ENCODE measurements around the gene ECD. TPM values are rescaled to one million over a fixed set of nuclear protein-coding genes. Genes with fewer than 3 reads are reported as not detected.

ECD gene
- polyA plus RNA-seq, 3 donors, result 14.1 to 20.2 (median 16.7) TPM

GRCh38 chr10:73131913-73132686 is 35.7 kb downstream of the ECD start:
- no peak overlapping the region for H3K27ac Mint-ChIP-seq
- no peak overlapping the region for H3K4me3 ChIP-seq (replicated peaks in 1 of 3; ENCODE audit: low read depth in 2 of 3, low read length in 3 of 3)
- TF ChIP-seq CTCF (IDR thresholded peaks at IDR 0.05), result no peak
- WGBS (ENCODE audit: insufficient coverage), result no CpG with 5 or more reads among the region's 2 CpGs
- no peak for DNase-seq
- peaks cover 83 to 88% of the 10 kb centered on the region in 2 donors for H3K36me3 ChIP-seq (replicated peaks in 1 of 2; ENCODE audit: control insufficient read depth in 1 of 2, insufficient read depth in 2 of 2, low read length in 2 of 2)
- H3K4me1 ChIP-seq (ENCODE audit: control insufficient read depth in 1 of 2, insufficient read depth in 2 of 2, low read length in 2 of 2), result no peaks in the 10 kb centered on the region
- H3K27ac ChIP-seq (ENCODE audit: low read depth in 1 of 2, low read length in 2 of 2), result no peak overlapping the region
- no peak overlapping the region for H2AFZ ChIP-seq (ENCODE audit: insufficient read depth, low read depth, low read length, poor library complexity, severe bottlenecking)
- H3K79me2 ChIP-seq (ENCODE audit: insufficient read depth, low read length), result no peaks in the 10 kb centered on the region
- no peak overlapping the region for H3K9ac ChIP-seq (ENCODE audit: insufficient read depth, low read length, poor library complexity, severe bottlenecking)
- H3K4me1 Mint-ChIP-seq, result no peaks in the 10 kb centered on the region
- no peaks in the 10 kb centered on the region for H3K27me3 ChIP-seq (ENCODE audit: control insufficient read depth in 2 of 2, insufficient read depth in 2 of 2, low read length in 2 of 2)
- no peaks in the 10 kb centered on the region for H4K20me1 ChIP-seq (ENCODE audit: insufficient read depth, low read length)
- no peaks in the 10 kb centered on the region for H3K9me3 Mint-ChIP-seq
- H3K4me3 Mint-ChIP-seq, result no peak overlapping the region
- intact Hi-C loops (cut with micrococcal nuclease), result no loop called here
- no peaks in the 10 kb centered on the region for H3K27me3 Mint-ChIP-seq (ENCODE audit: low read depth in 3 of 3)
- no peaks in the 10 kb centered on the region for H3K9me3 ChIP-seq (replicated peaks in 1 of 2; ENCODE audit: control insufficient read depth in 1 of 2, insufficient read depth in 1 of 2, low read length in 2 of 2)
- H3K36me3 Mint-ChIP-seq, result peaks cover 72 to 95% of the 10 kb centered on the region in 2 donors
- no peak overlapping the region for H3K4me2 ChIP-seq (replicated peaks; ENCODE audit: extremely low read depth, low read length, poor library complexity, severe bottlenecking)

GRCh38 chr10:73131301-73131700 is 36.5 kb downstream of the ECD start:
- 100% methylated on average over 1 of the region's 2 CpGs for WGBS (ENCODE audit: insufficient coverage)
- no peak for TF ChIP-seq CTCF (IDR thresholded peaks at IDR 0.05)
- no peak overlapping the region for H3K9ac ChIP-seq (ENCODE audit: insufficient read depth, low read length, poor library complexity, severe bottlenecking)
- H2AFZ ChIP-seq (ENCODE audit: insufficient read depth, low read depth, low read length, poor library complexity, severe bottlenecking), result no peak overlapping the region
- peaks cover 73 to 95% of the 10 kb centered on the region in 2 donors for H3K36me3 Mint-ChIP-seq
- no peaks in the 10 kb centered on the region for H4K20me1 ChIP-seq (ENCODE audit: insufficient read depth, low read length)
- H3K4me1 ChIP-seq (ENCODE audit: control insufficient read depth in 1 of 2, insufficient read depth in 2 of 2, low read length in 2 of 2), result no peaks in the 10 kb centered on the region
- no peaks in the 10 kb centered on the region for H3K27me3 Mint-ChIP-seq (ENCODE audit: low read depth in 3 of 3)
- no peak overlapping the region for H3K27ac ChIP-seq (ENCODE audit: low read depth in 1 of 2, low read length in 2 of 2)
- no peak overlapping the region for H3K4me3 Mint-ChIP-seq
- no peaks in the 10 kb centered on the region for H3K4me1 Mint-ChIP-seq
- DNase-seq, result no peak
- no peak overlapping the region for H3K4me2 ChIP-seq (replicated peaks; ENCODE audit: extremely low read depth, low read length, poor library complexity, severe bottlenecking)
- no peak overlapping the region for H3K4me3 ChIP-seq (replicated peaks in 1 of 3; ENCODE audit: low read depth in 2 of 3, low read length in 3 of 3)
- H3K27me3 ChIP-seq (ENCODE audit: control insufficient read depth in 2 of 2, insufficient read depth in 2 of 2, low read length in 2 of 2), result no peaks in the 10 kb centered on the region
- H3K9me3 ChIP-seq (replicated peaks in 1 of 2; ENCODE audit: control insufficient read depth in 1 of 2, insufficient read depth in 1 of 2, low read length in 2 of 2), result no peaks in the 10 kb centered on the region
- no peaks in the 10 kb centered on the region for H3K9me3 Mint-ChIP-seq
- H3K27ac Mint-ChIP-seq, result no peak overlapping the region
- no peaks in the 10 kb centered on the region for H3K79me2 ChIP-seq (ENCODE audit: insufficient read depth, low read length)
- H3K36me3 ChIP-seq (replicated peaks in 1 of 2; ENCODE audit: control insufficient read depth in 1 of 2, insufficient read depth in 2 of 2, low read length in 2 of 2), result peaks cover 83 to 91% of the 10 kb centered on the region in 2 donors
- intact Hi-C loops (cut with micrococcal nuclease), result no loop called here
